ENCODE data around the gene CLN5. TPM values are rescaled to one million over a fixed set of nuclear protein-coding genes. Genes with fewer than 3 reads are reported as not detected.
A peak's percentile ranks its signal among the peaks of the same experiment; 100 is the strongest.
"Not testable (repeated sequence)": the region's sequence is repeated elsewhere in the genome, so short reads cannot be mapped to it uniquely, and the experiment has no call there.

The CLN5 gene
- total RNA-seq, 1 experiment from 2014 or later: 17.1 TPM

DNA sequence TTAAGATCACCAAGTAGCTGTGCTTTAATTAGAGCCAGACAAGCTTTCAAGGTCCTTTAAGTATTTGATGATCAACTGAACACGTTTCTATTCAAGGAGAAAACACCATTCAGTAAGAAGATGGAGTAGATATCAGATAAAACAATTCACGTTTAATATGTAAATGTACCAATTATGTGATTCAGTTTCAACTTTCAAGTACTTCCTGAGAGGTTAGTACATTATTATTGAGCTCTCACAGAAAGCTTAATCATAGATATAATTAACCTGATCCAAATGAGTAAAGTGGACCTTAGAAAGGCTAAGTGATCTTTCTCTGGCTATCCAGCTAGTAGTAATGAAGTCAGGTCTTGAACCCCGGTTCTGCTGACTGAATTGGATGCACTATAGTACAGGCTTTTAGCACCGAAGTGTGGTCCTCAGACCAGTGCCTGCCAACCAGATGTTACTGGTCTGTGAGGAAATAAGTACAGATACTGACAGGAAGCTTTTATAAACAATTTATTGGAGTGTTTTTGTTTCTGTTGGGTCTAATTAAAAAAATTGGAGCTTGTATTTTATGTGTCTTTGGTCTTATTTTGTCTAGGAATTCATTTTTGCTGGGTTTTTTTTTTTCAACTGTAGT lies 10.2 kb downstream of the CLN5 start:
- Histone ChIP-seq H3K9me3 (no peaks in the 10 kb centered on the region), H3K4me3 (no peak overlapping the region), H3K27me3 (no peaks in the 10 kb centered on the region), H3K36me3 (peaks cover 59% of the 10 kb centered on the region)
- no peak for DNase-seq

GRCh38 chr13:77002590-77003190 lies 10.8 kb downstream of the CLN5 start:
- no peaks in the 10 kb centered on the region for H3K9me3 ChIP-seq
- H3K27me3 ChIP-seq: no peaks in the 10 kb centered on the region
- DNase-seq: no peak
- peaks cover 55% of the 10 kb centered on the region for H3K36me3 ChIP-seq
- no peak overlapping the region for H3K4me3 ChIP-seq

GRCh38 chr13:77008337-77008736 lies 16.5 kb downstream of the CLN5 start:
- peaks cover 66% of the 10 kb centered on the region for H3K36me3 ChIP-seq
- not testable (repeated sequence) for DNase-seq, H3K27me3 ChIP-seq, H3K4me3 ChIP-seq, H3K9me3 ChIP-seq

GRCh38 chr13:77009011-77009410 lies 17.1 kb downstream of the CLN5 start:
- no peaks in the 10 kb centered on the region for H3K27me3 ChIP-seq

DNA sequence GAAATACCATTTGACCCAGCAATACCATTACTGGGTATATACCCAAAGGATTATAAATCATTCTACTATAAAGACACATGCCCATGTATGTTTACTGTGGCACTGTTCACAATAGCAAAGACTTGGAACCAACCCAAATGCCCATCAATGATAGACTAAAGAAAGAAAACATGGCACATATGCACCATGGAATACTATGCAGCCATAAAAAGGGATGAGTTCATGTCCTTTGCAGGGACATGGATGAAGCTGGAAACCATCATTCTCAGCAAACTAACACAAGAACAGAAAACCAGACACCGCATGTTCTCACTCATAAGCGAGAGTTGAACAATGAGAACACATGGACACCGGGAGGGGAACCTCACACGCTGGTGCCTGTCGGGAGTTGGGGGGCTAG lies 17.8 kb downstream of the CLN5 start:
- H3K27me3 ChIP-seq, H3K4me3 ChIP-seq, H3K9me3 ChIP-seq, DNase-seq: not testable (repeated sequence)
- peaks cover 66% of the 10 kb centered on the region for H3K36me3 ChIP-seq

More at GRCh38 chr13:77009011-77009410, 17.1 kb downstream of the CLN5 start:
- Histone ChIP-seq H3K9me3 (no peaks in the 10 kb centered on the region), H3K36me3 (peaks cover 61% of the 10 kb centered on the region), H3K4me3 (no peak overlapping the region)
- no peak for DNase-seq

- Histone ChIP-seq H3K36me3 (peaks cover 80% of the 10 kb centered on the region), H3K4me3 (no peak overlapping the region), H3K27me3 (no peaks in the 10 kb centered on the region), H3K9me3 (no peaks in the 10 kb centered on the region)
- DNase-seq: no peak
Measured at GRCh38 chr13:77013853-77014542, 22.1 kb downstream of the CLN5 start.

DNA sequence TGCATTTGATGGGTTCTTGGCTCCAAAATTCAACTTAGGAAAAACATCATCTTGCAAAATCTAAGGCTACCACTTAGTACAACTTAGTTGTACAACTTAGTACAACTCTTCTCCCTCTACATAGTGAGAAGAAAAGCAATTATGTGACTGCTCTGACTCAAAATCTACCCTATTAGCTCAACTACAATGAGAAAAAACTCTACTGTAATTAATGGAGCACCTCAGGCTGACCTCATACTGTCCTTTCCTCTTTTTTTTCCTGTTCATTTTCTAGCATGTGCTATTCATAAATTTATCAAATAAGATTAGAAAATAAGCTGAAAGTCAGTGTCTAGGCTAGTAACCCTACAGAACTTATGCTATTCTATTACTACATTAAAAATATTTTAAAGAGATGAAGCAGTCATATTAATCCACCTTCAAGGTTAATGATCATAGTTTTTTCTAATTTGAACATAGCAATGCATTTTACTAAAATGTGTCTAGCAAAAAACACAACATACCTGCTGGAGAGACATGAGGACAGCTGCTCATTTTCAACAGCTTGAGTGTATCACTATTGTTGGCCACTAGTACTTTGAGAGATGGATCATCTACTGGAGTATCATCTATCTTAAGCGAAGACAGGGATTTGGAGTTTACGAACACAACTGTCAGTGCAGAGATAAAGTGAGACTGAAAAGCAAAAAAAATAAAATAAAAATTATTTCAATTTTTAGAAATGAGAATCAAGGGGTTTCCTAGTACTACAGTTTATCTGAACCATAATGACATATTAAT lies 23.2 kb downstream of the CLN5 start:
- Histone ChIP-seq H3K9me3 (no peaks in the 10 kb centered on the region), H3K4me3 (no peak overlapping the region), H3K27me3 (no peaks in the 10 kb centered on the region), H3K36me3 (peaks cover 72% of the 10 kb centered on the region)
- DNase-seq: no peak

GRCh38 chr13:77016251-77016812 lies 24.5 kb downstream of the CLN5 start:
- no peaks in the 10 kb centered on the region for H3K9me3 ChIP-seq
- H3K4me3 ChIP-seq: no peak overlapping the region
- H3K36me3 ChIP-seq: peaks cover 71% of the 10 kb centered on the region
- no peaks in the 10 kb centered on the region for H3K27me3 ChIP-seq
- DNase-seq: no peak

DNA sequence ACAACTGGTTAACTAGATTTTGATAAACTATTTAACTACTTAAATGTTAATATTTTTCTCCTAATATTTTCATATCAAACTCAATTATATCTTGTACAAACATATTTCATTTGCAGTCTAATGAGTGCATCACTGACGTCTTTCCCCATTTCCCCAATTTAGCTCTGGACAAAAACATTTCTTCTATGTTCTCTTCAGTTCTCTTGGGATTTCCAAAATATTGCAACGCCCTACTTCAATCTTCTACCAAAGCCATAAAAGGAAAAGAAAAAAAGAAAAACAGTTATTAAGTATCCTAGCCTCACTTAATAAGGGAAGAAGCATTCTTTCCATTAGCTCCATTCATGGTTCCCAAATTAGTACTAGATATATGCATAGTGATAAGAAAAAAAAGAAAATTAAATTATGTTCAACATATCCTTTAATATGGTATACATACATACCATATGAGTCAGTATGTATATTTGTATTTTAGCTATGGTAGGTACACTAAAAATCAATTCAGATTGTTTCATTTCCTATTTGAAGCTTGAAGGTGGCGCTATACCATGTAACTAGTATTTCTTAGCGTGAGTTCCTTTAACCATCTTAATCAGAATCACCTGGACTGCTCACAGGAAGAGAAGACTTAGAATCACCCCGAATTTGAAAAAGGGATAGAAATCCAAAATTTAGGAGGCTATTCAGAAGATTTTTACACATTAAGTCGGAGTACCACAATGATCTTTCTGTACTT lies 25.2 kb downstream of the CLN5 start:
- no peak for DNase-seq
- Histone ChIP-seq H3K36me3 (peaks cover 74% of the 10 kb centered on the region), H3K9me3 (no peaks in the 10 kb centered on the region)

DNA sequence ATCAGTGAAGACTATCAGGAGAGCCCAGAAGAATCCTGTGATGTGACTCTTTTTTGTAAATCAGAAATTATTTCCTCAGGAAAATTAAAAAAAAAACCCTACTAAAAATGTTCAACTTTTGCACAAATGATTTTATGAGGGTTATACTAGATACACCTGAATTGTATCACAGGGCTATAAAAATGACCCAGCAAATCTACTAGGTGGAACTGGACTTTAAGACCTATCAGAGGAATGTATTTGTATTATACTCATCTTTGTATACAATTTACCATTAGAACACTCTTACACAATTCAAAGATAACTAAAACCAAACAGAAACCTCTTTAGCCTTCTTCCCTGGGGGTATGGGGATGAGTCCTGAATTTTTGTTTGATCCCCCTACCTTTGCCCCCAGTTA lies 27.9 kb downstream of the CLN5 start:
- Histone ChIP-seq H3K9me3 (no peaks in the 10 kb centered on the region), H3K36me3 (peaks cover 59% of the 10 kb centered on the region), H3K27me3 (no peaks in the 10 kb centered on the region), H3K4me3 (no peak overlapping the region)
- DNase-seq: no peak

More for the DNA sequence above, 25.2 kb downstream of the CLN5 start:
- Histone ChIP-seq H3K4me3 (no peak overlapping the region), H3K27me3 (no peaks in the 10 kb centered on the region)

DNA sequence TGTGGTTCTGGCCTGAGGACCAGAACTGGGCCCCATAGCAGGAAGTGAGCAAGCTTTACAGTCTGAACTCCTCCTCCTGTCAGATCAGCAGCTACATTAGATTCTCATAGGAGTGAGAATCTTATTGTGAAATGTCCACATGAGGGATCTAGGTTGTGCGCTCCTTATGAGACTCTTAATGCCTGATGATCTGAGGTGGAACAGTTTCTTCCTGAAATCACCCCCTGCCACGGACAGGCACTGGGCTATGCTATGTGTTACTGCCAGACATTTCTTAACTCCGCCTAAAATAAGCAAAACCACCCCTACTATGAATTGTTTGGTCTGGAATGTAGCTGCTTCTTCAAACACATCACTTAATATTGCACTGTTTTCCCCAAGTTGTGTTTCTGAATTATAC lies 30.5 kb downstream of the CLN5 start:
- no peaks in the 10 kb centered on the region for H3K27me3 ChIP-seq
- DNase-seq: no peak
- H3K4me3 ChIP-seq: no peak overlapping the region
- H3K36me3 ChIP-seq: peaks cover 38% of the 10 kb centered on the region
- H3K9me3 ChIP-seq: no peaks in the 10 kb centered on the region

GRCh38 chr13:77026255-77026860 lies 34.5 kb downstream of the CLN5 start:
- DNase-seq: peak; percentile 88
- Histone ChIP-seq H3K4me3 (peak overlapping the region; percentile 67), H3K36me3 (peaks cover 17% of the 10 kb centered on the region), H3K9me3 (no peaks in the 10 kb centered on the region), H3K27me3 (no peaks in the 10 kb centered on the region)

DNA sequence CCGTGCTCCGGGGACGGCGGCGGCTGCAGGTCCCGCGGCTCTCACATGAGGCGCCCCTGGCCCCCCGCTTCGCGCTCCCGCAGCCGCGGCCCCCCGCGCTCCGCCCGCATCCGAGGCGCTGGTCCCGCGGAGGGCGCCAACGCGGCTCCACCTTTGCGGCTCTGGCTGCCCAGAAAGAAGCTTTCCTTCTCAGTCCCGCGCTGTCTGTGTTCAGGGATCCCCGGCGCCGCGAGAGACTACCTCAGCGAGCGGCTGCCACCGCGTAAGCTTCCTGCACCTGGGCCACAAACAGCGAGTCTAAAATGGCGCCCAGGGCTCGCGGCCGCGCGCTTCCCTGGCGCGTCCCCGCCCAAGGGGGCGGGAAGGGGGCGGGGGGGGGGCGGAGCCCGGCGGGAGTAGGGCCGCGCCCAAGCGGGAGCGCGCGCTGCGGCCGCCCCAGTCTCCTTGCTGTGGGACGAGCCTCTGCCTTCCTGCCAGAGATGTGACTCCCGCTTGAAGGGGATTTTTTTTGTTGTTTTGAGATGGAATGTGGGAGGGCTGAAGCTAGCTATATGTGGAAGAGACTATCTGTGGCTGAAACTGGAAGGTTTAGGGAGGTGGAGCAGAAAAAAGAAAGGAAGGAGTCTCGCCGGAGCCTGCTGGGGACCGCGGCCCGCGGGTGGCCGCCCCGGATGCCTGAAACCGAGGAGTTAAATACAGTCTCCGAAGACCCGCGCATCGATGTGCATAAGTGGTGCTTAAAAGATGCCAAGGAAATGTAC lies 35.2 kb downstream of the CLN5 start, which contains the start of gene FBXL3:
TSS of gene FBXL3 (minus strand) at position 299 of the 761 bp plus-strand sequence. CDS start 5,299 bp downstream, outside the sequence.
- Histone ChIP-seq H3K9me3 (no peaks in the 10 kb centered on the region), H3K36me3 (peaks cover 10% of the 10 kb centered on the region), H3K27me3 (no peaks in the 10 kb centered on the region), H3K4me3 (peak within 1 kb of the TSS; percentile 67)
- DNase-seq: peak; percentile 87

DNA sequence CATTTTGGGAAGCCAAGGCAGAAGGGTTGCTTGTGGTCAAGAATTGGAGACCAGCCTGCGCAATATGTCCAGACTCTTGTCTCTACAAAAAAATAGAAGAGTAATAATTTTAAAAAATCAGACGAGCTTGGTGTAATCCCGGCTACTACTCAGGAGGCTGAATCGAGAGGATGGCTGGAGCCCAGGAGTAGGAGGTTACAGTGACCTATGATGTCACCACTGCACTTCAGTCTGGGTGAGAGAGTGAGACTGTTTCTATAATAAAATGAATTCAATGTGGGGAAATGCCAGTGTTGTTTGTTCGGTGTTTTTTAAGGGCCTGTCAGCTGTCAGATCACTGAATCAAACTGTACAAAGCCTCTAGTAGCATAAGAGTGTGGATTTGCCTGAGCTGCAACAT lies 36.3 kb downstream of the CLN5 start:
- H3K9me3 ChIP-seq: no peaks in the 10 kb centered on the region
- H3K4me3 ChIP-seq: peak overlapping the region; percentile 67; the same call in 1 of the 2 replicates
- H3K36me3 ChIP-seq: peaks cover 4% of the 10 kb centered on the region
- DNase-seq: peak; percentile 19
- no peaks in the 10 kb centered on the region for H3K27me3 ChIP-seq

GRCh38 chr13:77029436-77029835 lies 37.6 kb downstream of the CLN5 start:
- no peaks in the 10 kb centered on the region for H3K27me3 ChIP-seq
- H3K4me3 ChIP-seq: no peak overlapping the region
- peaks cover 4% of the 10 kb centered on the region for H3K36me3 ChIP-seq
- no peaks in the 10 kb centered on the region for H3K9me3 ChIP-seq
- no peak for DNase-seq

All from MG63 (cell line).